ENCODE measurements around the gene FBXO48.

- TF ChIP-seq CTCF (conservative IDR thresholded peaks at IDR 0.05) = no peak
- TF ChIP-seq ZFX (IDR thresholded peaks at IDR 0.05) = no peak
Measured at GRCh38 chr2:68506170-68506569, 39.1 kb upstream of the FBXO48 start.

Data from C4-2B (cell line).